IMR-90 (cell line): Measurements from ENCODE around the gene RPS26. TPM values are rescaled to one million over a fixed set of nuclear protein-coding genes. Genes with fewer than 3 reads are reported as not detected.
A peak's percentile ranks its signal among the peaks of the same experiment; 100 is the strongest.

Experiments
- ATAC-seq: fragments of 200-7000 bp; cut with Tn5 transposase; 2 replicates; pipeline ENCODE4 v1.9.1; 2020; ENCODE audit warnings: low read depth, mild to moderate bottlenecking, moderate library complexity
- BruUV-seq: library from RNA; stranded (reverse); fragments of 400-500 nt; replicated peaks from 2 replicates; lab custom pipeline; 2021; lab: Mats Ljungman, UMichigan
- CTCF ChIA-PET: fragments of 300-600 bp; formaldehyde crosslinking; extraction: SDS; loops from one replicate; lab custom pipeline; 2021; ENCODE audit warnings: antibody characterized with exemption; lab: Yijun Ruan, JAX
- POLR2A ChIA-PET: fragments of 300-600 bp; sonication (Branson Sonifier 250); formaldehyde crosslinking; loops from one replicate; lab custom pipeline; 2022; ENCODE audit warnings: antibody characterized with exemption; ENCODE audit not compliant: unreplicated experiment; lab: Charles Lee
- DNase-seq: peaks from one replicate; pipeline ENCODE4 v3.0.0; 2013
- H2AFZ ChIP-seq: replicated peaks from 2 replicates; pipeline ENCODE3; 2013; ENCODE audit warnings: low read length, mild to moderate bottlenecking; ENCODE audit not compliant: poor library complexity
- H2AK5ac ChIP-seq: 2 replicates; pipeline ENCODE4 v1.6.1; 2013; ENCODE audit warnings: low read depth, low read length, inconsistent platforms
- H2AK9ac ChIP-seq: replicated peaks from 2 replicates; pipeline ENCODE3; 2013; ENCODE audit warnings: mild to moderate bottlenecking, low read depth, low read length, moderate library complexity; ENCODE audit not compliant: poor library complexity
- H2BK120ac ChIP-seq: 2 replicates; pipeline ENCODE4 v1.6.1; 2013; ENCODE audit warnings: low read depth, low read length, inconsistent platforms
- H2BK15ac ChIP-seq: 3 replicates; pipeline ENCODE4 v1.6.1; 2013; ENCODE audit warnings: low read depth, low read length, inconsistent platforms
- H2BK20ac ChIP-seq: 2 replicates; pipeline ENCODE4 v1.6.1; 2013; ENCODE audit warnings: low read depth, mild to moderate bottlenecking, inconsistent platforms, low read length, moderate library complexity
- H2BK5ac ChIP-seq: 2 replicates; pipeline ENCODE4 v1.6.1; 2013; ENCODE audit warnings: mild to moderate bottlenecking, low read depth, low read length, inconsistent platforms; ENCODE audit not compliant: poor library complexity, severe bottlenecking
- H3K14ac ChIP-seq: replicated peaks from 2 replicates; pipeline ENCODE4 v1.6.1; 2013; ENCODE audit warnings: low read depth, low read length, inconsistent platforms
- H3K18ac ChIP-seq: 2 replicates; pipeline ENCODE4 v1.6.1; 2013; ENCODE audit warnings: low read depth, low read length, control low read depth
- H3K23ac ChIP-seq: 2 replicates; pipeline ENCODE4 v1.6.1; 2013; ENCODE audit warnings: low read depth, low read length, inconsistent platforms
- H3K27ac ChIP-seq: 2 replicates; pipeline ENCODE4 v1.5.1; 2013; ENCODE audit warnings: mild to moderate bottlenecking, control low read depth, low read length; ENCODE audit not compliant: insufficient read depth
- H3K27me3 ChIP-seq: 2 replicates; pipeline ENCODE4 v1.6.1; 2013; ENCODE audit warnings: low read length; ENCODE audit not compliant: control insufficient read depth, insufficient read depth
- H3K36me3 ChIP-seq: 2 replicates; pipeline ENCODE4 v1.6.1; 2013; ENCODE audit warnings: low read length, mixed read lengths; ENCODE audit not compliant: control insufficient read depth, insufficient read depth
- H3K4ac ChIP-seq: 2 replicates; pipeline ENCODE4 v1.6.1; 2013; ENCODE audit warnings: low read depth, low read length, inconsistent platforms
- H3K4me1 ChIP-seq: 2 replicates; pipeline ENCODE4 v1.6.1; 2013; ENCODE audit warnings: low read length, mixed read lengths; ENCODE audit not compliant: control insufficient read depth, insufficient read depth
- H3K4me2 ChIP-seq: 2 replicates; pipeline ENCODE4 v1.6.1; 2013; ENCODE audit warnings: low read depth, mild to moderate bottlenecking, control low read depth, low read length, moderate library complexity
- H3K4me3 ChIP-seq: 2 replicates; pipeline ENCODE4 v1.5.1; 2013; ENCODE audit warnings: low read depth, mild to moderate bottlenecking, control low read depth, low read length, moderate library complexity; ENCODE audit not compliant: insufficient read depth
- H3K56ac ChIP-seq: 2 replicates; pipeline ENCODE4 v1.6.1; 2013; ENCODE audit warnings: low read length, inconsistent platforms; ENCODE audit not compliant: insufficient read depth; ENCODE audit errors: extremely low read depth
- H3K79me1 ChIP-seq, 2 experiments: 2 replicates each; pipeline ENCODE4 v1.6.1; 2013; ENCODE audit warnings: low read length in 2 of 2, inconsistent platforms in 1 of 2, low read depth in 1 of 2
- H3K9ac ChIP-seq: 2 replicates; pipeline ENCODE4 v1.6.1; 2013; ENCODE audit warnings: low read depth, low read length, control low read depth
- H3K9me1 ChIP-seq: 2 replicates; pipeline ENCODE4 v1.6.1; 2013; ENCODE audit warnings: low read length, inconsistent platforms; ENCODE audit not compliant: insufficient read depth
- H3K9me3 ChIP-seq: 2 replicates; pipeline ENCODE4 v1.6.1; 2013; ENCODE audit warnings: low read length; ENCODE audit not compliant: control insufficient read depth, insufficient read depth
- H4K20me1 ChIP-seq: 2 replicates; pipeline ENCODE4 v1.6.1; 2013; ENCODE audit warnings: low read length, inconsistent platforms; ENCODE audit not compliant: insufficient read depth
- H4K5ac ChIP-seq: 2 replicates; pipeline ENCODE4 v1.6.1; 2013; ENCODE audit warnings: mild to moderate bottlenecking, low read depth, low read length, control low read depth
- H4K8ac ChIP-seq, 2 experiments: 2 replicates each; pipeline ENCODE4 v1.6.1; 2013; ENCODE audit warnings: low read depth in 2 of 2, low read length in 2 of 2, control low read depth in 1 of 2, inconsistent platforms in 1 of 2
- H4K91ac ChIP-seq: 2 replicates; pipeline ENCODE4 v1.6.1; 2013; ENCODE audit warnings: low read depth, low read length, inconsistent platforms; ENCODE audit not compliant: insufficient read depth
- BHLHE40 ChIP-seq: fragments of 150-350 bp; IDR thresholded peaks from 2 replicates; pipeline ENCODE4 v1.6.1; 2016; ENCODE audit warnings: mild to moderate bottlenecking, low read depth, low read length
- CEBPB ChIP-seq: IDR thresholded peaks from 2 replicates; pipeline ENCODE4 v1.6.1; 2012; ENCODE audit warnings: low read depth, low read length, improper control_type of control experiment
- CHD1 ChIP-seq: IDR thresholded peaks from 2 replicates; pipeline ENCODE4 v1.6.1; 2012; ENCODE audit warnings: low read depth, low read length, improper control_type of control experiment
- FOS ChIP-seq: fragments of 150-350 bp; IDR thresholded peaks from 2 replicates; pipeline ENCODE4 v1.6.1; 2016; ENCODE audit warnings: low read depth, low read length
- MAZ ChIP-seq: IDR thresholded peaks from 2 replicates; pipeline ENCODE4 v1.6.1; 2012; ENCODE audit warnings: low read depth, mild to moderate bottlenecking, low read length, improper control_type of control experiment, moderate library complexity, borderline replicate concordance
- MXI1 ChIP-seq: IDR thresholded peaks from 2 replicates; pipeline ENCODE4 v1.6.1; 2012; ENCODE audit warnings: low read depth, mild to moderate bottlenecking, low read length, moderate library complexity, borderline replicate concordance
- NFE2L2 ChIP-seq: fragments of 150-350 bp; IDR thresholded peaks from 2 replicates; pipeline ENCODE4 v1.6.1; 2016; ENCODE audit warnings: low read depth, mild to moderate bottlenecking, low read length
- RAD21 ChIP-seq: IDR thresholded peaks from 2 replicates; pipeline ENCODE4 v1.6.1; 2012; ENCODE audit warnings: low read length, improper control_type of control experiment
- RCOR1 ChIP-seq: IDR thresholded peaks from 2 replicates; pipeline ENCODE4 v1.6.1; 2012; ENCODE audit warnings: mild to moderate bottlenecking, low read length, improper control_type of control experiment; ENCODE audit not compliant: insufficient replicate concordance
- RFX5 ChIP-seq: IDR thresholded peaks from 2 replicates; pipeline ENCODE4 v1.8.0; 2012; ENCODE audit warnings: low read depth, mild to moderate bottlenecking, low read length, moderate library complexity
- SMC3 ChIP-seq: fragments of 150-350 bp; IDR thresholded peaks from 2 replicates; pipeline ENCODE4 v1.6.1; 2016; ENCODE audit warnings: low read depth, mild to moderate bottlenecking, antibody characterized with exemption, low read length, moderate library complexity
- WGBS, 2 experiments: methylation state at CpG; one replicate each; pipeline versions ENCODE4 v1.1.5 to v1.1.7; 2013; ENCODE audit warnings: missing lambda C conversion rate in 2 of 2; ENCODE audit not compliant: insufficient read length in 1 of 2; ENCODE audit errors: extremely low coverage in 2 of 2; 5-methylcytosine and 5-hydroxymethylcytosine counted together
- dilution Hi-C: fragments of 300-500 bp; cut with HindIII; formaldehyde crosslinking; loops from one replicate; pipeline ENCODE4 v1.14.3; 2018; ENCODE audit warnings: low sequenced_read_pairs; ENCODE audit not compliant: unreplicated experiment
- in situ Hi-C: fragments of 300-500 bp; cut with MboI; formaldehyde crosslinking; loops from 3 replicates; pipeline ENCODE4 v1.14.3; 2019; ENCODE audit warnings: low sequenced_read_pairs, inconsistent platforms, mixed read lengths
- intact Hi-C: fragments of 100-400 bp; cut with micrococcal nuclease; formaldehyde crosslinking; loops from 2 replicates; pipeline ENCODE4 v1.10.0; 2022
- polyA plus RNA-seq, 3 experiments: library from polyadenylated mRNA; depleted of rRNA; stranded (reverse); fragments of >200 nt; gene quantifications; 2 replicates each; pipeline ENCODE4 v1.2.3, GENCODE V29; 2012; ENCODE audit warnings: low replicate concordance in 1 of 3
- total RNA-seq: library from RNA; depleted of rRNA; stranded (reverse); fragments of >200 nt; gene quantifications from 2 replicates; pipeline ENCODE4 v1.2.3, GENCODE V29; 2012
- TF ChIP-seq, protein P1 (sequence below): fragments of 150-350 bp; IDR thresholded peaks from 2 replicates; pipeline ENCODE4 v1.6.1; 2016; ENCODE audit warnings: low read depth, mild to moderate bottlenecking, low read length, moderate library complexity, borderline replicate concordance
- TF ChIP-seq, protein P2 (sequence below): fragments of 150-350 bp; IDR thresholded peaks from 2 replicates; pipeline ENCODE4 v1.6.1; 2017; ENCODE audit warnings: mild to moderate bottlenecking, antibody characterized with exemption, low read length, low read depth
- TF ChIP-seq, protein P3 (sequence below): conservative IDR thresholded peaks from 2 replicates; pipeline ENCODE4 v1.5.1; 2012; ENCODE audit warnings: mild to moderate bottlenecking, low read depth, low read length, improper control_type of control experiment

Gene RPS26
- total and polyA plus RNA-seq, 2 of the 4 experiments (the other 2 are of a cell fraction), result 307 to 1,824 TPM

DNA sequence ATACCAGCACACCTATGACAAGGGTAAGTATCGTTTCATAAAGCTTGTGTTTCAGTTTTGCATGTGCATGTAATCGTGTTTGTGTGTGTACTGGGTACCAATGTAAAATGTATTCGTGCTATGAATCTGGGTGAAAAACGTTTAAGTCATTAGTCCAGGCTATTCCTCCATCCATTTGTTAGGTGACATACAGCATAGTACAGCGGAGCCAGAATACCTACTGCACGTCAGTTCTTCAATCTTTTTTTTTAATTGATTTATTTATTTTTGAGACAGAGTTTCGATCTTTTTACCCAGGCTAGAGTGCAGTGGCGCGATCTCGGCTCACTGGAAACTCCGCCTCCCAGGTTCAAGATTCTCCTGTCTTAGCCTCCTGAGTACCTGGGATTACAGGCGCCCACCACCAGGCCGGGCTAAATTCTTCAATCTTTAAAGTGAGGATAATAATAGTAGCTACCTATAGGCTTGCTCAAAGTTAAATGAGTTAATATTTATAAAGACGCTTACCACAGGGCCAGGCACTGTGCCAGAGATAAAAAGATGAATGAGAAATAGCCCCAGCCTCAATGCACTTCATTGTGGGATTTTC lies 661 bp upstream of the RPS26 start:
- DNase-seq (no peak), ATAC-seq (peak; percentile 3)
- Histone ChIP-seq H3K18ac (no peak overlapping the region; the same call in 1 of the 2 replicates), H3K27me3 (no peaks in the 10 kb centered on the region), H4K91ac (peak overlapping the region; percentile 66; the same call in 1 of the 2 replicates), H3K9me3 (no peaks in the 10 kb centered on the region), H3K9ac (peak overlapping the region; percentile 38; the same call in 1 of the 2 replicates), H3K4ac (peak overlapping the region; percentile 67), H3K4me2 (peak overlapping the region; percentile 79), H3K36me3 (peaks cover 26% of the 10 kb centered on the region), H2BK20ac (0 out of 2 replicates have a peak overlapping the region, but pooled peaks have one; percentile 6), H3K56ac (0 out of 2 replicates have a peak overlapping the region, but pooled peaks have one; percentile 26), H3K4me3 (peak overlapping the region; percentile 40; the same call in 1 of the 2 replicates), H3K14ac (peak overlapping the region; percentile 62), H3K9me1 (no peaks in the 10 kb centered on the region), H2AK9ac (peak overlapping the region; percentile 8), H2BK120ac (peak overlapping the region; percentile 13; the same call in 1 of the 2 replicates), H4K8ac (peak overlapping the region; percentile 12 to 91), H3K4me1 (no peaks in the 10 kb centered on the region; the same call in 1 of the 2 replicates), H2BK5ac (peak overlapping the region; percentile 51), H3K27ac (no peak overlapping the region), H3K79me1 (peaks cover 9 to 32% of the 10 kb centered on the region in 2 experiments), H4K5ac (peak overlapping the region; percentile 75), H3K23ac (peak overlapping the region; percentile 62; the same call in 1 of the 2 replicates), H2AK5ac (peak overlapping the region; percentile 41; the same call in 1 of the 2 replicates), H2AFZ (peak overlapping the region; percentile 91), H2BK15ac (no peak overlapping the region), H4K20me1 (peaks cover 21% of the 10 kb centered on the region)
- POLR2A ChIA-PET, result no interaction called here
- no CpG with 5 or more reads among the region's 14 CpGs for WGBS, 2 experiments
- CTCF ChIA-PET, result interaction anchor here (0.6 to 1.5 kb wide), 4 partner anchors 32 to 303 kb away, joined by 3 to 5 read pairs (median 3); partner anchors contain the start of gene SUOX
- dilution Hi-C loops, result no loop called here
- no TSS peak for BruUV-seq
- intact Hi-C loops, result loop anchor here (1.0 to 10.0 kb wide), 3 partner anchors 45 to 304 kb away; partner anchors contain the start of genes ORMDL2 and SARNP
- in situ Hi-C loops, result no loop called here
- TF ChIP-seq MXI1, result no peak
- TF ChIP-seq FOS, result no peak
- TF ChIP-seq CHD1, result no peak
- no peak for TF ChIP-seq RCOR1
- no peak for TF ChIP-seq BHLHE40
- TF ChIP-seq MAZ, result no peak
- TF ChIP-seq, protein P1, sequence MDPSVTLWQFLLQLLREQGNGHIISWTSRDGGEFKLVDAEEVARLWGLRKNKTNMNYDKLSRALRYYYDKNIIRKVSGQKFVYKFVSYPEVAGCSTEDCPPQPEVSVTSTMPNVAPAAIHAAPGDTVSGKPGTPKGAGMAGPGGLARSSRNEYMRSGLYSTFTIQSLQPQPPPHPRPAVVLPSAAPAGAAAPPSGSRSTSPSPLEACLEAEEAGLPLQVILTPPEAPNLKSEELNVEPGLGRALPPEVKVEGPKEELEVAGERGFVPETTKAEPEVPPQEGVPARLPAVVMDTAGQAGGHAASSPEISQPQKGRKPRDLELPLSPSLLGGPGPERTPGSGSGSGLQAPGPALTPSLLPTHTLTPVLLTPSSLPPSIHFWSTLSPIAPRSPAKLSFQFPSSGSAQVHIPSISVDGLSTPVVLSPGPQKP, result no peak
- no peak for TF ChIP-seq SMC3
- no peak for TF ChIP-seq CEBPB
- TF ChIP-seq, protein P2, sequence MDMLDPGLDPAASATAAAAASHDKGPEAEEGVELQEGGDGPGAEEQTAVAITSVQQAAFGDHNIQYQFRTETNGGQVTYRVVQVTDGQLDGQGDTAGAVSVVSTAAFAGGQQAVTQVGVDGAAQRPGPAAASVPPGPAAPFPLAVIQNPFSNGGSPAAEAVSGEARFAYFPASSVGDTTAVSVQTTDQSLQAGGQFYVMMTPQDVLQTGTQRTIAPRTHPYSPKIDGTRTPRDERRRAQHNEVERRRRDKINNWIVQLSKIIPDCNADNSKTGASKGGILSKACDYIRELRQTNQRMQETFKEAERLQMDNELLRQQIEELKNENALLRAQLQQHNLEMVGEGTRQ, result no peak
- TF ChIP-seq NFE2L2, result no peak
- TF ChIP-seq RFX5, result no peak
- no peak for TF ChIP-seq RAD21
- TF ChIP-seq, protein P3, sequence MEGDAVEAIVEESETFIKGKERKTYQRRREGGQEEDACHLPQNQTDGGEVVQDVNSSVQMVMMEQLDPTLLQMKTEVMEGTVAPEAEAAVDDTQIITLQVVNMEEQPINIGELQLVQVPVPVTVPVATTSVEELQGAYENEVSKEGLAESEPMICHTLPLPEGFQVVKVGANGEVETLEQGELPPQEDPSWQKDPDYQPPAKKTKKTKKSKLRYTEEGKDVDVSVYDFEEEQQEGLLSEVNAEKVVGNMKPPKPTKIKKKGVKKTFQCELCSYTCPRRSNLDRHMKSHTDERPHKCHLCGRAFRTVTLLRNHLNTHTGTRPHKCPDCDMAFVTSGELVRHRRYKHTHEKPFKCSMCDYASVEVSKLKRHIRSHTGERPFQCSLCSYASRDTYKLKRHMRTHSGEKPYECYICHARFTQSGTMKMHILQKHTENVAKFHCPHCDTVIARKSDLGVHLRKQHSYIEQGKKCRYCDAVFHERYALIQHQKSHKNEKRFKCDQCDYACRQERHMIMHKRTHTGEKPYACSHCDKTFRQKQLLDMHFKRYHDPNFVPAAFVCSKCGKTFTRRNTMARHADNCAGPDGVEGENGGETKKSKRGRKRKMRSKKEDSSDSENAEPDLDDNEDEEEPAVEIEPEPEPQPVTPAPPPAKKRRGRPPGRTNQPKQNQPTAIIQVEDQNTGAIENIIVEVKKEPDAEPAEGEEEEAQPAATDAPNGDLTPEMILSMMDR, result no peak
